ENCODE measurements around the gene FGF1. TPM values are rescaled to one million over a fixed set of nuclear protein-coding genes. Genes with fewer than 3 reads are reported as not detected.

FGF1 gene
- total RNA-seq, 1 donor from 2014 or later = 2.7 TPM

GRCh38 chr5:142722896-142723295 is 37.0 kb upstream of the FGF1 start:
- H3K9me3 Mint-ChIP-seq = no peaks in the 10 kb centered on the region
- H3K36me3 Mint-ChIP-seq = no peaks in the 10 kb centered on the region
- no peak overlapping the region for H3K4me3 Mint-ChIP-seq
- no peak overlapping the region for H3K27ac Mint-ChIP-seq
- peaks cover 22% of the 10 kb centered on the region for H3K4me1 Mint-ChIP-seq (ENCODE audit: unreplicated experiment)
- no peaks in the 10 kb centered on the region for H3K27me3 Mint-ChIP-seq
- DNase-seq (ENCODE audit: extremely low spot score, unreplicated experiment) = no peak
- TF ChIP-seq CTCF (conservative IDR thresholded peaks at IDR 0.05) = no peak

GRCh38 chr5:142722146-142722545 is 36.3 kb upstream of the FGF1 start:
- Mint-ChIP-seq H3K9me3 (no peaks in the 10 kb centered on the region), H3K36me3 (no peaks in the 10 kb centered on the region), H3K4me3 (no peak overlapping the region), H3K4me1 (ENCODE audit: unreplicated experiment) (peaks cover 26% of the 10 kb centered on the region), H3K27me3 (peaks cover 3% of the 10 kb centered on the region), H3K27ac (no peak overlapping the region)
- TF ChIP-seq CTCF (conservative IDR thresholded peaks at IDR 0.05) = no peak
- DNase-seq (ENCODE audit: extremely low spot score, unreplicated experiment) = no peak

- DNase-seq (ENCODE audit: extremely low spot score, unreplicated experiment) = peak; percentile 6
These were observed 34.9 kb upstream of the FGF1 start for GRCh38 chr5:142720641-142721271.

GRCh38 chr5:142719836-142720370 is 34.0 kb upstream of the FGF1 start:
- H3K9me3 Mint-ChIP-seq = no peaks in the 10 kb centered on the region
- DNase-seq (ENCODE audit: extremely low spot score, unreplicated experiment) = no peak
- no peak for TF ChIP-seq CTCF (conservative IDR thresholded peaks at IDR 0.05)
- peaks cover 23% of the 10 kb centered on the region for H3K4me1 Mint-ChIP-seq (ENCODE audit: unreplicated experiment)
- H3K36me3 Mint-ChIP-seq = no peaks in the 10 kb centered on the region
- no peak overlapping the region for H3K27ac Mint-ChIP-seq
- H3K4me3 Mint-ChIP-seq = no peak overlapping the region
- H3K27me3 Mint-ChIP-seq = peaks cover 3% of the 10 kb centered on the region

More at GRCh38 chr5:142720641-142721271, 34.9 kb upstream of the FGF1 start:
- Mint-ChIP-seq H3K9me3 (no peaks in the 10 kb centered on the region), H3K27me3 (peaks cover 3% of the 10 kb centered on the region), H3K4me1 (ENCODE audit: unreplicated experiment) (peaks cover 23% of the 10 kb centered on the region), H3K4me3 (no peak overlapping the region), H3K27ac (no peak overlapping the region), H3K36me3 (no peaks in the 10 kb centered on the region)
- TF ChIP-seq CTCF (conservative IDR thresholded peaks at IDR 0.05) = no peak

GRCh38 chr5:142717582-142718215 is 31.8 kb upstream of the FGF1 start:
- no peaks in the 10 kb centered on the region for H3K36me3 Mint-ChIP-seq
- peak overlapping the region; percentile 51 for H3K27ac Mint-ChIP-seq
- peak; percentile 68 for TF ChIP-seq CTCF (conservative IDR thresholded peaks at IDR 0.05)
- H3K4me1 Mint-ChIP-seq (ENCODE audit: unreplicated experiment) = peaks cover 23% of the 10 kb centered on the region
- H3K27me3 Mint-ChIP-seq = peaks cover 3% of the 10 kb centered on the region
- no peaks in the 10 kb centered on the region for H3K9me3 Mint-ChIP-seq
- H3K4me3 Mint-ChIP-seq = no peak overlapping the region
- peak; percentile 29 for DNase-seq (ENCODE audit: extremely low spot score, unreplicated experiment)

Data from type B pancreatic cell (in vitro differentiated cells).